Peyer's patch (tissue), 4 donors: ENCODE measurements around the gene CDX2.
A peak's percentile ranks its signal among the peaks of the same experiment; 100 is the strongest.

ENCODE experiments used
- POLR2A ChIP-seq, 2 donors: fragments of 450-650 bp; IDR thresholded peaks; one replicate each; pipeline ENCODE4 v1.5.1; 2017; ENCODE audit warnings: antibody characterized with exemption in 2 of 2, mild to moderate bottlenecking in 2 of 2, moderate library complexity in 2 of 2
- TF ChIP-seq, protein P1 (sequence below), 6 experiments: fragments of 450-650 bp in 4 of 6; fragments of 200-600 bp in 2 of 6; sonication (generic) in 1 of 6; IDR thresholded peaks; one replicate each; pipeline ENCODE4 v1.5.1; 2017 to 2019; ENCODE audit warnings: antibody characterized with exemption in 6 of 6, mild to moderate bottlenecking in 3 of 6, moderate library complexity in 1 of 6

DNA sequence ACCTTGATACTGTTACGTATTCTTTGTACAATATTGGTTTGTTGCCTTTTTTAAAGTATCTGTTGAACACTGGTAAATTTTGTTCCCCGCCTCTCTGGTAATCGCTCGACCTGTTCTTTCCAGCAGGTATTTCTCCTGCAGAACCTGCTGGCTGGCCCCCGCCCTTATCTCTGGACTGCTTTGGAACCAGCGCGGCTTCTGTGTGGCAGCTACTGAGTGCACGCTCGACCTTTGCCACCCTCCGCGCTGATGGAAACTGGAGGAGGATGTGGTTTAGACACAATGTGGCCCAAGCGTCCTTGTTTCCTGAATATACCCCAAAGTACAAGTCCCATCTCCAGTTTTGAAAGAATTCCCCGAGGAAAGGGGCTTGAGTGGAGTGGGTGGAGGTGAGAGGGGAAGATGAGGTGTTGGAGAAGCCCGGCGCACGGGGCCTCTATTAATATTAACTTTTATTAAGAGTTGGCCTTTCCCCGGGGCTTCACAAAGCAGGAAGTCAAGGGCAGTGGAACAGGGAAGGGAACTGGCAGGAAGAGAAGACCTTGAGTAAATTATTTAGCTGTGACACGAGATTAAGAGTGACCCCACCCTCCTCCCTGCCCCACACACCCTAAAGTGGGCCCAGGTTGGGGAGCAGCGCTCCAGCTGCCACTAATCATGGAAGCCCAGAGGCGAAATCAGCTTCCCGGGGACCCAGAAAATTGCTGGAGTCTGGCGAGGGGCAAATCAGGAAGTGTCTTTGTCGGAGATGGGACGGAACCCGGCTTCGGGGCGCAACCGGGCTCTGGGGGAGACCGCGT, 16.0 kb downstream of the CDX2 start:
- TF ChIP-seq POLR2A (IDR thresholded peaks at IDR 0.05), result peak in 1 of 2 donors; percentile 44
- TF ChIP-seq, protein P1, sequence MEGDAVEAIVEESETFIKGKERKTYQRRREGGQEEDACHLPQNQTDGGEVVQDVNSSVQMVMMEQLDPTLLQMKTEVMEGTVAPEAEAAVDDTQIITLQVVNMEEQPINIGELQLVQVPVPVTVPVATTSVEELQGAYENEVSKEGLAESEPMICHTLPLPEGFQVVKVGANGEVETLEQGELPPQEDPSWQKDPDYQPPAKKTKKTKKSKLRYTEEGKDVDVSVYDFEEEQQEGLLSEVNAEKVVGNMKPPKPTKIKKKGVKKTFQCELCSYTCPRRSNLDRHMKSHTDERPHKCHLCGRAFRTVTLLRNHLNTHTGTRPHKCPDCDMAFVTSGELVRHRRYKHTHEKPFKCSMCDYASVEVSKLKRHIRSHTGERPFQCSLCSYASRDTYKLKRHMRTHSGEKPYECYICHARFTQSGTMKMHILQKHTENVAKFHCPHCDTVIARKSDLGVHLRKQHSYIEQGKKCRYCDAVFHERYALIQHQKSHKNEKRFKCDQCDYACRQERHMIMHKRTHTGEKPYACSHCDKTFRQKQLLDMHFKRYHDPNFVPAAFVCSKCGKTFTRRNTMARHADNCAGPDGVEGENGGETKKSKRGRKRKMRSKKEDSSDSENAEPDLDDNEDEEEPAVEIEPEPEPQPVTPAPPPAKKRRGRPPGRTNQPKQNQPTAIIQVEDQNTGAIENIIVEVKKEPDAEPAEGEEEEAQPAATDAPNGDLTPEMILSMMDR (IDR thresholded peaks at IDR 0.05), result no peak
